Measurements from ENCODE around the gene PFDN6. TPM values are rescaled to one million over a fixed set of nuclear protein-coding genes. Genes with fewer than 3 reads are reported as not detected.

Gene PFDN6
- total and polyA plus RNA-seq, 9 of the 15 experiments (the other 6 are each of a cell fraction or from before 2014, with no cell fraction given): 6.8 to 475 (median 216) TPM

DNA sequence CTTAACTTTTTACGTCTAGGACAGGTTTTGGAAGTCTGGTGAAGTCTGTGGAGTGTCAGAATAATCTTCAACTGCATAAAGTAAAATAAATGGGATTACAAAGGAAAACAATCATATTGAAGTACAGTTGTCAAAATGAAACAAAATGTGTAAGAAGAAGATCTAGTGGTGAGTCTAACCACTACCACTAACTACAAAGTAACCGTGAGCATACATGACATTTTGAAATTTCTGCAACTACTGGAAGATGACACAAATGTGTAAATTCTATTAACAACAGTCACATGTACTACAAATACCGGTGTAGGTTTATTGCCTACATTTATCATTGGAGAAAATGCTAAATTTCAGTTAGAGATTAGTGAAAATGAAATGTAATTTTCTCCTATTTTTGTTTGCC is 47.4 kb upstream of the PFDN6 start:
- Histone ChIP-seq H3K4me1 (replicated peaks in 1 of 2; ENCODE audit: control insufficient read depth in 2 of 2, insufficient read depth in 2 of 2, low read length in 2 of 2) (no peaks in the 10 kb centered on the region), H3K9me3 (replicated peaks; ENCODE audit: control insufficient read depth, insufficient read depth, low read depth, low read length) (no peaks in the 10 kb centered on the region), H3K36me3 (ENCODE audit: control insufficient read depth, insufficient read depth, low read length) (no peaks in the 10 kb centered on the region), H3K27ac (ENCODE audit: extremely low read depth, low read depth, low read length) (no peak overlapping the region), H2AFZ (ENCODE audit: low read depth, low read length) (no peak overlapping the region), H3K9ac (ENCODE audit: insufficient read depth in 1 of 2, low read depth in 2 of 2, low read length in 2 of 2) (no peak overlapping the region), H3K79me2 (ENCODE audit: control insufficient read depth, insufficient read depth, low read length) (no peaks in the 10 kb centered on the region), H3K9me1 (ENCODE audit: control insufficient read depth, insufficient read depth, low read length) (no peaks in the 10 kb centered on the region), H3K27me3 (ENCODE audit: control insufficient read depth in 2 of 2, insufficient read depth in 2 of 2, low read length in 2 of 2) (peaks cover 42 to 43% of the 10 kb centered on the region in 2 experiments), H3K4me3 (no peak overlapping the region), H3K4me2 (ENCODE audit: insufficient read depth, low read length) (no peak overlapping the region), H4K20me1 (replicated peaks; ENCODE audit: control insufficient read depth, insufficient read depth, low read length) (0 out of 2 replicates have a peak, but pooled peaks cover 3% of the 10 kb centered on the region)
- in situ Hi-C loops (cut with MboI): no loop called here
- CTCF ChIA-PET (ENCODE audit: low intra/inter-chr PET ratio): no interaction called here
- POLR2A ChIA-PET: interaction anchor here (0.7 kb wide), 1 partner anchor 30 kb away, joined by 3 read pairs; the partner anchor contains the start of genes RPS18 and VPS52
- WGBS (ENCODE audit: insufficient coverage, low coverage, missing lambda C conversion rate): 0% methylated on average over 3 of the region's 3 CpGs
- ATAC-seq: no peak
- TF ChIP-seq, protein P1, sequence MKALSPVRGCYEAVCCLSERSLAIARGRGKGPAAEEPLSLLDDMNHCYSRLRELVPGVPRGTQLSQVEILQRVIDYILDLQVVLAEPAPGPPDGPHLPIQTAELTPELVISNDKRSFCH (CRISPR knock-in tag; IDR thresholded peaks at IDR 0.05): no peak
- TF ChIP-seq, protein P1 (tag; IDR thresholded peaks at IDR 0.05): no peak
- TF ChIP-seq ZNF717 (CRISPR knock-in tag; IDR thresholded peaks at IDR 0.05): no peak
- TF ChIP-seq, protein P2, sequence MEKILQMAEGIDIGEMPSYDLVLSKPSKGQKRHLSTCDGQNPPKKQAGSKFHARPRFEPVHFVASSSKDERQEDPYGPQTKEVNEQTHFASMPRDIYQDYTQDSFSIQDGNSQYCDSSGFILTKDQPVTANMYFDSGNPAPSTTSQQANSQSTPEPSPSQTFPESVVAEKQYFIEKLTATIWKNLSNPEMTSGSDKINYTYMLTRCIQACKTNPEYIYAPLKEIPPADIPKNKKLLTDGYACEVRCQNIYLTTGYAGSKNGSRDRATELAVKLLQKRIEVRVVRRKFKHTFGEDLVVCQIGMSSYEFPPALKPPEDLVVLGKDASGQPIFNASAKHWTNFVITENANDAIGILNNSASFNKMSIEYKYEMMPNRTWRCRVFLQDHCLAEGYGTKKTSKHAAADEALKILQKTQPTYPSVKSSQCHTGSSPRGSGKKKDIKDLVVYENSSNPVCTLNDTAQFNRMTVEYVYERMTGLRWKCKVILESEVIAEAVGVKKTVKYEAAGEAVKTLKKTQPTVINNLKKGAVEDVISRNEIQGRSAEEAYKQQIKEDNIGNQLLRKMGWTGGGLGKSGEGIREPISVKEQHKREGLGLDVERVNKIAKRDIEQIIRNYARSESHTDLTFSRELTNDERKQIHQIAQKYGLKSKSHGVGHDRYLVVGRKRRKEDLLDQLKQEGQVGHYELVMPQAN (IDR thresholded peaks at IDR 0.05; ENCODE audit: borderline replicate concordance): no peak
- no peak for TF ChIP-seq CHD2 (IDR thresholded peaks at IDR 0.05; ENCODE audit: low read depth, low read length)
- no peak for TF ChIP-seq PML (IDR thresholded peaks at IDR 0.05; ENCODE audit: low read length)
- TF ChIP-seq, protein P3, sequence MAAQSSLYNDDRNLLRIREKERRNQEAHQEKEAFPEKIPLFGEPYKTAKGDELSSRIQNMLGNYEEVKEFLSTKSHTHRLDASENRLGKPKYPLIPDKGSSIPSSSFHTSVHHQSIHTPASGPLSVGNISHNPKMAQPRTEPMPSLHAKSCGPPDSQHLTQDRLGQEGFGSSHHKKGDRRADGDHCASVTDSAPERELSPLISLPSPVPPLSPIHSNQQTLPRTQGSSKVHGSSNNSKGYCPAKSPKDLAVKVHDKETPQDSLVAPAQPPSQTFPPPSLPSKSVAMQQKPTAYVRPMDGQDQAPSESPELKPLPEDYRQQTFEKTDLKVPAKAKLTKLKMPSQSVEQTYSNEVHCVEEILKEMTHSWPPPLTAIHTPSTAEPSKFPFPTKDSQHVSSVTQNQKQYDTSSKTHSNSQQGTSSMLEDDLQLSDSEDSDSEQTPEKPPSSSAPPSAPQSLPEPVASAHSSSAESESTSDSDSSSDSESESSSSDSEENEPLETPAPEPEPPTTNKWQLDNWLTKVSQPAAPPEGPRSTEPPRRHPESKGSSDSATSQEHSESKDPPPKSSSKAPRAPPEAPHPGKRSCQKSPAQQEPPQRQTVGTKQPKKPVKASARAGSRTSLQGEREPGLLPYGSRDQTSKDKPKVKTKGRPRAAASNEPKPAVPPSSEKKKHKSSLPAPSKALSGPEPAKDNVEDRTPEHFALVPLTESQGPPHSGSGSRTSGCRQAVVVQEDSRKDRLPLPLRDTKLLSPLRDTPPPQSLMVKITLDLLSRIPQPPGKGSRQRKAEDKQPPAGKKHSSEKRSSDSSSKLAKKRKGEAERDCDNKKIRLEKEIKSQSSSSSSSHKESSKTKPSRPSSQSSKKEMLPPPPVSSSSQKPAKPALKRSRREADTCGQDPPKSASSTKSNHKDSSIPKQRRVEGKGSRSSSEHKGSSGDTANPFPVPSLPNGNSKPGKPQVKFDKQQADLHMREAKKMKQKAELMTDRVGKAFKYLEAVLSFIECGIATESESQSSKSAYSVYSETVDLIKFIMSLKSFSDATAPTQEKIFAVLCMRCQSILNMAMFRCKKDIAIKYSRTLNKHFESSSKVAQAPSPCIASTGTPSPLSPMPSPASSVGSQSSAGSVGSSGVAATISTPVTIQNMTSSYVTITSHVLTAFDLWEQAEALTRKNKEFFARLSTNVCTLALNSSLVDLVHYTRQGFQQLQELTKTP (IDR thresholded peaks at IDR 0.05; ENCODE audit: low read depth in 1 of 2, partially characterized antibody in 2 of 2): no peak
- TF ChIP-seq TAF9B (IDR thresholded peaks at IDR 0.05; ENCODE audit: partially characterized antibody): no peak
- no peak for FAIRE-seq
- BruUV-seq (replicated peaks): no TSS peak
- no peak for DNase-seq (ENCODE audit: extremely low read depth in 1 of 4, low spot score in 3 of 4)
- intact Hi-C loops (cut with micrococcal nuclease): no loop called here

All from K562 (cell line).